HS-27A (cell line): Measurements from ENCODE around the gene ABCF2.

Experiments used
- DNase-seq: peaks from one replicate; pipeline ENCODE4 v3.0.0-alpha.2; 2012; ENCODE audit warnings: low read depth, missing footprints

Gene ABCF2

GRCh38 chr7:151226875-151227782 lies at the start of gene ABCF2:
TSS of gene ABCF2 (minus strand) at chr7:151227205. CDS start at chr7:151226458, 747 bp downstream.
- DNase-seq = peak; percentile 80

GRCh38 chr7:151275813-151276577 lies 49.0 kb upstream of the ABCF2 start:
- DNase-seq = no peak

- no peak for DNase-seq
Measured at GRCh38 chr7:151274936-151275812, 48.2 kb upstream of the ABCF2 start.

- no peak for DNase-seq
Measured at GRCh38 chr7:151274396-151274795, 47.4 kb upstream of the ABCF2 start.

- DNase-seq = no peak
Measured at GRCh38 chr7:151273651-151274390, 46.8 kb upstream of the ABCF2 start.

DNA sequence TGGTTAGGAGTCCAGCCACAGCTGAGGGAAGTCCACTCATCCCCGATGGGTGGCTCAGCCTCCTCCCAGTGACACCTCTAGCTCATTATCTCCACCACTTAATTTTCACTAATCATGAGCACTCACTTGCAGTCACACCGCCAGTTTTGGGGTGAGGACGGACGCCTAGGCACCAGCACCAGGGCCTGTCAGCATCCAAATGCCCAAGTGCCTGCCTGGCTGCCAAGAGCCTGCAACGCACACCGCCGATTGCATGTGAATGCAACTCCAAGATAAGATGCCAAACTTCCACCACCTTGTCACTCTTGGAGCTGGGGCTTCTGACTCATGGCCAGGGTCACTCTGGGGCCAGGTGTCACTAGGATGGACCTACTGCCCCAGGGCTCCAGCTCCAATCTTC lies 45.9 kb upstream of the ABCF2 start:
- DNase-seq = no peak

GRCh38 chr7:151272405-151272804 lies 45.4 kb upstream of the ABCF2 start:
- no peak for DNase-seq

GRCh38 chr7:151271699-151272355 lies 44.8 kb upstream of the ABCF2 start:
- no peak for DNase-seq

- DNase-seq = no peak
Measured at GRCh38 chr7:151269511-151269910, 42.5 kb upstream of the ABCF2 start.

DNA sequence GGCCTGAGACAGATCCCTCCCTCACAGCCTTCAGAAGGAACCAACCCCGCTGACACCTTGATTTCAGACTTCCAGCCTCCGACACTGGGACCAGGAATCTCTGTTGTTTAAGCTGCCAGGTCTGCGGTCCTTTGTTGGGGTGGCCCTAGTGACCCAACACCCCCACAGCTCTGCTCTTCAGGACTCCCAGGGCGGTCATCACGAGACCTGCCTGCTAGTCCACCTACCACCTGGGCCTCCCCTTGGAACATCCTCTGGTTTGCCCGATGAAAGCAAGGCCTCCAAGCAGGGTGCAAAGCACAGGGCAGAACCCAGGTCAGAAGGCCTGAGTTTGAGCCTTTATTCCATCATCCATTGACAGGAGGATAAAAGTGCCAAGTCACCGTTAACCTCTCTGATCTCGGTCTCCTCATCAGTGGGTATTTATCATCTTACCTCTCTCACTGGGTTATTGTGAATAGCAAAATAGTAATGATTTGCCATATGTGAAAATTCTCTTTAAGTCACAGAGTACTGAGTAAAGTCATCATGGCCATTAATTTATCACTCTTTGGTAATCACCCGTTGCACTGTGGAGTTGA lies 38.4 kb upstream of the ABCF2 start:
- DNase-seq = no peak

- DNase-seq = no peak
Measured at GRCh38 chr7:151264615-151265014, 37.6 kb upstream of the ABCF2 start.

DNA sequence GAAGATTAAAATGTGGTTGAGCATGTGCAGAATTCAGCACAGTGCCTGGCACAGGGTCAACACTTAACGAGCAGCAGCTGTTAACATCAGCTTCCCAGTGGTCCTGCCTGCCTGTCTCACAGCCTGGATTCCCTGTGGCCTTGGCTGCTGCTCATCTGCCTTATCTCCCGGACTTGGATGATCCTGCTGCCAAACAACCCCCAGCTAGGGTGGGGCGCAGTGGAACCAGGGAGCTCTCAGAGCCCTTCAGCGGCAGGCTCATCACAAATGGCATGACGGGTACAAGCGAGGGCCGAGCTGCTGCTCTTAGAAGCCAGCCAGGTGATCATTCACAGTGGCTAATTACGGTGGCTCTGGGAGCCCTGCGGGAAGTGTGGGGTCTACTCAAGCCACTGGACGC lies 34.5 kb upstream of the ABCF2 start:
- no peak for DNase-seq

DNA sequence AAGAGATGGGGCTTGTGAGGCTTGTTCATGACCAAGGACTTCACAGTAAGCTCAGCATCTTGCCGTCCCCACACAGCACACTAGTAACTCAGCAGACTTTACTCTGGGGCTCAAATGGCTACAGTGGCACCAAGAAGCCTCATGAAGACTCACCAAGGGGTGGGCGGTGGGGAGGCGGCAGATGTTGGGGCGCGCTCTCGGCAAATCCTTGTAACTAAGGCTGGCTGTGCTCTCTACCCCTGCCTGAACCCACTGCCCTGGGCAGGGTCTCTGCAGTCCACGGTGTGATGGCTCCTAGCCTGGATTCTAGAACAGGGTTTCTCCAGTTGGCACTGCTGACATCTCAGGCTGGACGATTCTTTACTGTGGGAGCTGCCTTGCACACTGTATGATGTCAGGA lies 33.9 kb upstream of the ABCF2 start:
- DNase-seq = no peak

DNA sequence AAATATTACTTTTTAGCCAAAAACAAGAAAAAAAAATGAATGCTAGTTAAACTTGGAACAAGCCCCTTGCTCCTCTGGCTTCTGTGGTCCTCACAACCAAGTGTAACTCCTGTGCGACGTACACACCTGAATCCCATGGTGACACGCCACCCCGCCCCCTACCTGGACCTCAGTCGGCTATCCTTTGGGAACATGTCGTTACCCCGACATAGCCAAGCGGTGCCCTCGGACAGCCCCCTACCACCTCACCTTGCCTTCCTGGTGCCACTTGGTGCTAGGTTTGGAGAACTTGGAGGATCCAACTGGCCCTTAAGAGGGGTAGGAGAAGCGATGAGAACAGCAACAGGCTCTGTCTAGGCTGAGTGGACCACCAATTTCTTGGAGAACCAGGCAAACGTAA lies 33.5 kb upstream of the ABCF2 start:
- DNase-seq = no peak

GRCh38 chr7:151257990-151258389 lies 31.0 kb upstream of the ABCF2 start:
- DNase-seq = no peak

DNA sequence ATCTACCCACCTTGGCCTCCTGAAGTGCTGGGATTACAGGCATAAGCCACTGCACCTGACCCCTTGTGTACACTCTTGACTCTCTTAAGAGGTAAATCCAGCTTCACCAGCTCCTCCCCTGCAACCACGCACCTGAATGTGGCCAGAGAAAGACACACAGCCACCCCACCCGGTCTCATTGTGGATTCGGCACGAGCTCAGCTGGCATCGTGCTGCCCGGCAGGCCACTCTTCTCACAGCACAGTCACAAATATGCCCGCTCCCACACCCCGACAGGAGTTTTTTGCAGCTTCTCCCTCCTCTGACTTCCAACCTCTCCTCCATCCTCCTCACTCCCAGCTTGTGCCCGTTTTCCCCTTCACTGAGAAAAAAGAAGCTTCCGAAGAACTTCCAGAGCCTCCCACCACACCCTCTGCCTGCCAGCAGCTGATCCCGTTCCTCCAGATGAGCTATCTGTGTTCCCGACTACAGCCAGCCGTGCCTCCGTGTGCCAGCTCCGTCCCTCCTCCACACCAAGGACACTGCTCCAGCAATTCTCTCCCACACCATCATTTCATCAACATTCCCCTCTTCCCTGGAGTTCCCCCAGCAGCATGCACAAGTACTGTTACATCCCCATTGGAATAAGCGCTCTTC lies 29.5 kb upstream of the ABCF2 start:
- no peak for DNase-seq

DNA sequence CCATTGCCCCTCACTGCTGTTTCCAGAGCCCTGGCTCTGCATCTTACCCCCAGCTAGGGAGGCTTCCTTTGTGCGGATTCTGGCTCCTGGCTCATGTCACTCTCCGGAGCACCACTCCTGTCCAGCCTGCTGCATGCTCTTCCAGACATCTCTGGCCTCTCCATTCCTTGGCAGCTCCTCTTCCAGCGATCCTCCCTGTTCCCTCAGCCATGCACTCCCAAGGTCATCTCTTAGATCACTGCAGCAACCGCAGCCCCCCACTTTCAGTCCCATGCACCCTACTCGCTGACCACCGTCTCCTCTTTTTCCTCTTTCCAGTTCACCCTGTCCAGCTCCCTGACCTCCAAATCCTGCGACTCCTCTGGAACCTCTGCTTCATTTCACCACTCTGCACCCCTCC lies 28.4 kb upstream of the ABCF2 start:
- DNase-seq = no peak

DNA sequence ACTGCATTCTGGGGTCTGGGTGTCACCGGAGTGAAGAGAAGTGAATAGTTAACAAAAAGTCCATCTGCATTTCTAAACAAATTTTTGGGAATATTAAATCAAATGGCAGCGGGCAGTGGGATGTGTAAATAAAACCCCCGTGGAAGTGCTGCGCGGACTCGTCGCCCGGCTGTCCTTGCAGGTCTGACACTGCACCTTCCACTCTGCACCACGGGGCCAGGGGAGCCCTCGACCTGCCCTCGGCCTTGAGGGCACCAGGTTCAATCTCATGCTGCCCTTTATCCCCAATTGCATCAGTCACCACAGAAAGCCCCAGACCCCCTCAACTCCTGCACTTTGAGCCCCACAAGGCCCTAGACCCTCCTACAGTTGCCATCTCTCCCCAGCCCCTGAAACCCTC lies 27.8 kb upstream of the ABCF2 start:
- DNase-seq = no peak

- DNase-seq = no peak
Measured at GRCh38 chr7:151254316-151254715, 27.3 kb upstream of the ABCF2 start.
